ENCODE results near the gene SFXN2.
A peak's percentile ranks its signal among the peaks of the same experiment; 100 is the strongest.
"Not testable (repeated sequence)": the region's sequence is repeated elsewhere in the genome, so short reads cannot be mapped to it uniquely, and the experiment has no call there.

Gene SFXN2

GRCh38 chr10:102715880-102716279 lies 1.4 kb downstream of the SFXN2 start:
- H3K27me3 ChIP-seq (replicated peaks; ENCODE audit: insufficient read depth, low read length): no peaks in the 10 kb centered on the region
- H3K27ac ChIP-seq (ENCODE audit: low read length): no peak overlapping the region
- H3K9me2 ChIP-seq (replicated peaks; ENCODE audit: insufficient read depth, low read length): no peaks in the 10 kb centered on the region
- DNase-seq: no peak
- H3K4me2 ChIP-seq (ENCODE audit: low read depth, low read length): peak overlapping the region; percentile 99
- H4K20me1 ChIP-seq (ENCODE audit: insufficient read depth, low read length): no peaks in the 10 kb centered on the region; the same call in 1 of the 2 replicates
- H3F3A ChIP-seq (ENCODE audit: insufficient read depth, low read length): peaks cover 25% of the 10 kb centered on the region
- no peaks in the 10 kb centered on the region for H3K36me3 ChIP-seq (replicated peaks; ENCODE audit: insufficient read depth, low read length)
- H3K79me2 ChIP-seq (ENCODE audit: low read length): peaks cover 92% of the 10 kb centered on the region
- no peak overlapping the region for H2AFZ ChIP-seq (ENCODE audit: low read length)
- peak overlapping the region; percentile 100; the same call in 1 of the 2 replicates for H3K9ac ChIP-seq (ENCODE audit: low read length)
- H3K9me3 ChIP-seq (replicated peaks; ENCODE audit: insufficient read depth, low read length): no peaks in the 10 kb centered on the region
- H3K4me3 ChIP-seq (ENCODE audit: low read length): peak overlapping the region; percentile 100; the same call in 1 of the 2 replicates
- peaks cover 9% of the 10 kb centered on the region for H3K4me1 ChIP-seq (ENCODE audit: low read length)
- TF ChIP-seq, protein P1, sequence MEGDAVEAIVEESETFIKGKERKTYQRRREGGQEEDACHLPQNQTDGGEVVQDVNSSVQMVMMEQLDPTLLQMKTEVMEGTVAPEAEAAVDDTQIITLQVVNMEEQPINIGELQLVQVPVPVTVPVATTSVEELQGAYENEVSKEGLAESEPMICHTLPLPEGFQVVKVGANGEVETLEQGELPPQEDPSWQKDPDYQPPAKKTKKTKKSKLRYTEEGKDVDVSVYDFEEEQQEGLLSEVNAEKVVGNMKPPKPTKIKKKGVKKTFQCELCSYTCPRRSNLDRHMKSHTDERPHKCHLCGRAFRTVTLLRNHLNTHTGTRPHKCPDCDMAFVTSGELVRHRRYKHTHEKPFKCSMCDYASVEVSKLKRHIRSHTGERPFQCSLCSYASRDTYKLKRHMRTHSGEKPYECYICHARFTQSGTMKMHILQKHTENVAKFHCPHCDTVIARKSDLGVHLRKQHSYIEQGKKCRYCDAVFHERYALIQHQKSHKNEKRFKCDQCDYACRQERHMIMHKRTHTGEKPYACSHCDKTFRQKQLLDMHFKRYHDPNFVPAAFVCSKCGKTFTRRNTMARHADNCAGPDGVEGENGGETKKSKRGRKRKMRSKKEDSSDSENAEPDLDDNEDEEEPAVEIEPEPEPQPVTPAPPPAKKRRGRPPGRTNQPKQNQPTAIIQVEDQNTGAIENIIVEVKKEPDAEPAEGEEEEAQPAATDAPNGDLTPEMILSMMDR (IDR thresholded peaks at IDR 0.05; ENCODE audit: low read length): no peak
- TF ChIP-seq EZH2phosphoT487 (IDR thresholded peaks at IDR 0.05; ENCODE audit: low read length): no peak
- TF ChIP-seq EZH2 (optimal IDR thresholded peaks at IDR 0.05; ENCODE audit: low read depth, low read length): no peak

GRCh38 chr10:102716900-102717565 lies 2.6 kb downstream of the SFXN2 start:
- DNase-seq; H3K4me3 ChIP-seq (ENCODE audit: low read length); H3K9ac ChIP-seq (ENCODE audit: low read length); H3K27me3 ChIP-seq (replicated peaks; ENCODE audit: insufficient read depth, low read length); H3K36me3 ChIP-seq (replicated peaks; ENCODE audit: insufficient read depth, low read length); H3K9me2 ChIP-seq (replicated peaks; ENCODE audit: insufficient read depth, low read length); H3K9me3 ChIP-seq (replicated peaks; ENCODE audit: insufficient read depth, low read length); H3K4me2 ChIP-seq (ENCODE audit: low read depth, low read length); H2AFZ ChIP-seq (ENCODE audit: low read length); H3K27ac ChIP-seq (ENCODE audit: low read length); H3K4me1 ChIP-seq (ENCODE audit: low read length); H4K20me1 ChIP-seq (ENCODE audit: insufficient read depth, low read length): not testable (repeated sequence)
- H3F3A ChIP-seq (ENCODE audit: insufficient read depth, low read length): peaks cover 25% of the 10 kb centered on the region
- H3K79me2 ChIP-seq (ENCODE audit: low read length): peaks cover 90% of the 10 kb centered on the region

DNA sequence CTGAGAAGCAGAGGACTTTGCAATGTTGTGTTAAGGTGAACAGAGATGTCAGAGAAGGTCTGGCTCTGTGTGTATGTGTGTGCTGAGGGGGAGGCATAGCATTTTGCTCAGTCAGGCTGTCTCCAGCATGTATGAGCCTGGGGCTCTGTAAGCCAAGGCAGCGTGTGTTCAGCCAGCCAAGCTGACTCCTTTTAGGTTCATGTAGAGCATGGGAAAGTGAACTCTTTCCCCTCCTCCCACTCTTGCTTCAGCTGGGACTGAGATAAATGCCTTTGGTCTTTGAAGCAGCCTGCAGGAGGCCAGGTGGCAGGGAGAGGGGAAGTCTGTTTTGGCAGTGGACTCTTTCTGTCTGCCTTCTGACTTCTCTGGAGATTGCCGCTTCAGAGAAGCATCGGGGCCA lies 3.8 kb downstream of the SFXN2 start:
- no peaks in the 10 kb centered on the region for H3K36me3 ChIP-seq (replicated peaks; ENCODE audit: insufficient read depth, low read length)
- TF ChIP-seq EZH2phosphoT487 (IDR thresholded peaks at IDR 0.05; ENCODE audit: low read length) (no peak), EZH2 (optimal IDR thresholded peaks at IDR 0.05; ENCODE audit: low read depth, low read length) (no peak)
- TF ChIP-seq, protein P1 (IDR thresholded peaks at IDR 0.05; ENCODE audit: low read length): no peak
- no peak overlapping the region for H2AFZ ChIP-seq (ENCODE audit: low read length)
- no peak overlapping the region for H3K4me3 ChIP-seq (ENCODE audit: low read length)
- peaks cover 20% of the 10 kb centered on the region for H3F3A ChIP-seq (ENCODE audit: insufficient read depth, low read length)
- no peak overlapping the region for H3K9ac ChIP-seq (ENCODE audit: low read length)
- no peaks in the 10 kb centered on the region for H3K9me3 ChIP-seq (replicated peaks; ENCODE audit: insufficient read depth, low read length)
- H3K79me2 ChIP-seq (ENCODE audit: low read length): peaks cover 90% of the 10 kb centered on the region
- no peak overlapping the region for H3K27ac ChIP-seq (ENCODE audit: low read length)
- DNase-seq: no peak
- H3K9me2 ChIP-seq (replicated peaks; ENCODE audit: insufficient read depth, low read length): no peaks in the 10 kb centered on the region
- H3K4me1 ChIP-seq (ENCODE audit: low read length): peaks cover 8% of the 10 kb centered on the region
- no peaks in the 10 kb centered on the region; the same call in 1 of the 2 replicates for H4K20me1 ChIP-seq (ENCODE audit: insufficient read depth, low read length)
- no peak overlapping the region for H3K4me2 ChIP-seq (ENCODE audit: low read depth, low read length)
- H3K27me3 ChIP-seq (replicated peaks; ENCODE audit: insufficient read depth, low read length): no peaks in the 10 kb centered on the region

GRCh38 chr10:102720337-102720736 lies 5.9 kb downstream of the SFXN2 start:
- H3K9me3 ChIP-seq (replicated peaks; ENCODE audit: insufficient read depth, low read length): no peaks in the 10 kb centered on the region
- TF ChIP-seq EZH2 (optimal IDR thresholded peaks at IDR 0.05; ENCODE audit: low read depth, low read length): no peak
- no peak for TF ChIP-seq EZH2phosphoT487 (IDR thresholded peaks at IDR 0.05; ENCODE audit: low read length)
- TF ChIP-seq, protein P1 (IDR thresholded peaks at IDR 0.05; ENCODE audit: low read length): no peak
- DNase-seq: no peak
- H2AFZ ChIP-seq (ENCODE audit: low read length): no peak overlapping the region
- H3K4me3 ChIP-seq (ENCODE audit: low read length): no peak overlapping the region
- no peak overlapping the region for H3K27ac ChIP-seq (ENCODE audit: low read length)
- H3K4me2 ChIP-seq (ENCODE audit: low read depth, low read length): no peak overlapping the region
- peaks cover 3% of the 10 kb centered on the region; the same call in 1 of the 2 replicates for H3F3A ChIP-seq (ENCODE audit: insufficient read depth, low read length)
- no peaks in the 10 kb centered on the region for H3K9me2 ChIP-seq (replicated peaks; ENCODE audit: insufficient read depth, low read length)
- H3K27me3 ChIP-seq (replicated peaks; ENCODE audit: insufficient read depth, low read length): no peaks in the 10 kb centered on the region
- peaks cover 8% of the 10 kb centered on the region for H3K4me1 ChIP-seq (ENCODE audit: low read length)
- no peaks in the 10 kb centered on the region for H3K36me3 ChIP-seq (replicated peaks; ENCODE audit: insufficient read depth, low read length)
- H3K79me2 ChIP-seq (ENCODE audit: low read length): peaks cover 91% of the 10 kb centered on the region
- H3K9ac ChIP-seq (ENCODE audit: low read length): no peak overlapping the region
- no peaks in the 10 kb centered on the region; the same call in 1 of the 2 replicates for H4K20me1 ChIP-seq (ENCODE audit: insufficient read depth, low read length)
